ENCODE results near the gene PTK7. TPM values are rescaled to one million over a fixed set of nuclear protein-coding genes. Genes with fewer than 3 reads are reported as not detected.

The PTK7 gene
- total RNA-seq, 1 experiment from 2014 or later, result 42.6 TPM

DNA sequence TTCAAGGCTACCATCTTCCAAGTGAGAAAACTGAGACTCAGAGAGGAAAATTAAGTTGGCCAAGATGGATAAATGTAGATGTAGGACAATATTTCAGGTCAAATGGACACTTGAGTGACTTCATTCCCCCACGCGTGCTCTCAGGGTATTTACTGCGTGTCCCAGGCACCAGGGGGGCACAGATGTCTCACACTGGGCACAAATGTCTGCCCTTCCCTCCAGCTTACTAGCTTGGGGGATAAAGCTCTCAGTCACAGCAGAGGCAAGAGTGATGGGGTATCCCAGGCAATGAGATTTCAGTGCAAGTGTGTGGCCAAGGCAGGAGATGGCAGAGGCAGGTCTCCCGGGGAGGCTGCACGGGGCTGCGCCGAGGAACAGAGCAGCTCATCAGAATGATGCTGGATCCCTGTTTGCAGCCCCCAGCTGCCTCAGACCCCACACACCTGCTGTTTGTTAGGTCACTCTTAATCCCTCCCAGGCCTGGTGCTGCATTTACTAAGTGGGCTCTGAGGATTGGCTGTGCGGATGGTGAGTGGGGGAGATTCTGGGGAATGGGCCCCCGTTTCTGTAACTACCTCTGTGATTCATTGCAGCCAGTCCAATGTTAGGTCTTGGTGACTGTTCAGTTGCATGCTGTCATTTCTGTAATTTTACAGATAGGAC, 44.1 kb downstream of the PTK7 start:
- no peaks in the 10 kb centered on the region for H3K27me3 Mint-ChIP-seq (ENCODE audit: insufficient read depth, unreplicated experiment)
- peaks cover 32% of the 10 kb centered on the region for H3K4me1 Mint-ChIP-seq (ENCODE audit: insufficient read depth, unreplicated experiment)
- H3K4me3 Mint-ChIP-seq (ENCODE audit: unreplicated experiment), result no peak overlapping the region
- H3K36me3 Mint-ChIP-seq (ENCODE audit: insufficient read depth, unreplicated experiment), result peaks cover 18% of the 10 kb centered on the region
- intact Hi-C loops (cut with micrococcal nuclease), result no loop called here
- DNase-seq (ENCODE audit: unreplicated experiment), result no peak
- POLR2A ChIA-PET, result interaction anchor here (0.5 to 3.7 kb wide), 10 partner anchors 16 to 136 kb away, joined by 3 to 17 read pairs (median 4); partner anchors contain the start of genes KLC4, MRPL2, PPP2R5D and PTK7
- H3K27ac Mint-ChIP-seq (ENCODE audit: low read depth, unreplicated experiment), result peak overlapping the region; percentile 73
- TF ChIP-seq, protein P1, sequence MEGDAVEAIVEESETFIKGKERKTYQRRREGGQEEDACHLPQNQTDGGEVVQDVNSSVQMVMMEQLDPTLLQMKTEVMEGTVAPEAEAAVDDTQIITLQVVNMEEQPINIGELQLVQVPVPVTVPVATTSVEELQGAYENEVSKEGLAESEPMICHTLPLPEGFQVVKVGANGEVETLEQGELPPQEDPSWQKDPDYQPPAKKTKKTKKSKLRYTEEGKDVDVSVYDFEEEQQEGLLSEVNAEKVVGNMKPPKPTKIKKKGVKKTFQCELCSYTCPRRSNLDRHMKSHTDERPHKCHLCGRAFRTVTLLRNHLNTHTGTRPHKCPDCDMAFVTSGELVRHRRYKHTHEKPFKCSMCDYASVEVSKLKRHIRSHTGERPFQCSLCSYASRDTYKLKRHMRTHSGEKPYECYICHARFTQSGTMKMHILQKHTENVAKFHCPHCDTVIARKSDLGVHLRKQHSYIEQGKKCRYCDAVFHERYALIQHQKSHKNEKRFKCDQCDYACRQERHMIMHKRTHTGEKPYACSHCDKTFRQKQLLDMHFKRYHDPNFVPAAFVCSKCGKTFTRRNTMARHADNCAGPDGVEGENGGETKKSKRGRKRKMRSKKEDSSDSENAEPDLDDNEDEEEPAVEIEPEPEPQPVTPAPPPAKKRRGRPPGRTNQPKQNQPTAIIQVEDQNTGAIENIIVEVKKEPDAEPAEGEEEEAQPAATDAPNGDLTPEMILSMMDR (IDR thresholded peaks at IDR 0.05; ENCODE audit: unreplicated experiment), result no peak
- BruUV-seq (replicated peaks), result no TSS peak
- CTCF ChIA-PET, result interaction anchor here (0.6 to 1.3 kb wide), 4 partner anchors 24 to 110 kb away, joined by 3 to 4 read pairs (median 3); no protein-coding TSS in a partner anchor
- no peaks in the 10 kb centered on the region for H3K9me3 Mint-ChIP-seq (ENCODE audit: unreplicated experiment)

DNA sequence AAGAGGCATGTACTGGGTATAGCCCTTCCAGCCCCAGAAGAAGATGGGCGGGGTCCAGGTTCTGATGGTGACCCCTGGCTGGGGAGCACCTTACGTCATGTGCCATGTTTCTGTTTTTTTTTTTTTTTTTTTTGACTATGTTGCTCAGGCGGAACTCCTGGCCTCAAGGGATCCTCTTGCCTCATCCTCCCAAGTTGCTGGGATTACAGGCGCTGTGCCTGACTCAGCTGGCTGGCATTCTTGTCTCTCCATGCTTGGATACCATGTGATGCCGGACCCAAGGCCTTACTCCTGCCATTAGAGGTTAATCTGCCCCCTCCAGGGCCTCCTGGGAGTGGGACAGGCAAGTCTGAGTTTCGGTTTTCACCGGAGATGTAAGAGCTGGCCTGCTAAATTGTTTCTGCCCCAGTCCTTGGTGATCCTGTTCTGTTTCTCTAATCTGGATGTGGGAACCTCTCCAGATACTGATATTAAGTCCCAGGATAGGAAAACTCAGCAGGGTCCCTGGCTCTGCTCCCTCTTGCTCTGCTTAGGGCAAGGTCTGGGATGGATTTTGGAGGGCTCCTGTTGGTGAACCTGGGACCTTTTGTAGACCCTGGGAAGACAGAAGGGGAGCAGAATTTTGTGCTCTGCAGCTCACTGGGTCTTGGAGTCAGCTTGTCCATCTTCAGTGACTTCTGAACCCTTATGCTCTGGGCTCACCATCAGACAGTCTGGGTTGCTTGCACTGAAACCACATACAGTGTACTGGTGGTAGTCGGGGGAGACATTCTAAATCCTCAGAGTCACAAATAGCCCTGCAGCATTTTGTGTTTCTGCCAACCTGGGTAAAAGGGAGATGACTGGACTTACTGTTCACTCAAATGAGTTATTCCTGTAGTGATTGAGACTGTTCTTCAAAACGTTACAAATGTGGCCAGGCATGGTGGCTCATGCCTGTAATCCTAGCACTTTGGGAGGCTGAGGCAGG, 45.1 kb downstream of the PTK7 start:
- TSS peak; percentile 21 for BruUV-seq (replicated peaks)
- Mint-ChIP-seq H3K4me3 (ENCODE audit: unreplicated experiment) (no peak overlapping the region), H3K27ac (ENCODE audit: low read depth, unreplicated experiment) (peak overlapping the region; percentile 73), H3K9me3 (ENCODE audit: unreplicated experiment) (no peaks in the 10 kb centered on the region), H3K4me1 (ENCODE audit: insufficient read depth, unreplicated experiment) (peaks cover 36% of the 10 kb centered on the region), H3K27me3 (ENCODE audit: insufficient read depth, unreplicated experiment) (no peaks in the 10 kb centered on the region), H3K36me3 (ENCODE audit: insufficient read depth, unreplicated experiment) (peaks cover 17% of the 10 kb centered on the region)
- peak; percentile 97 for DNase-seq (ENCODE audit: unreplicated experiment)
- ChIA-PET CTCF (interaction anchor here (0.6 to 2.7 kb wide), 4 partner anchors 22 to 1038 kb away, joined by 3 to 11 read pairs (median 3); no protein-coding TSS in a partner anchor), POLR2A (interaction anchor here (0.5 to 3.7 kb wide), 14 partner anchors 17 to 396 kb away, joined by 3 to 17 read pairs (median 4); partner anchors contain the start of genes KLC4, KLHDC3, MEA1 and MRPL2)
- TF ChIP-seq, protein P1 (IDR thresholded peaks at IDR 0.05; ENCODE audit: unreplicated experiment), result no peak
- intact Hi-C loops (cut with micrococcal nuclease), result no loop called here

DNA sequence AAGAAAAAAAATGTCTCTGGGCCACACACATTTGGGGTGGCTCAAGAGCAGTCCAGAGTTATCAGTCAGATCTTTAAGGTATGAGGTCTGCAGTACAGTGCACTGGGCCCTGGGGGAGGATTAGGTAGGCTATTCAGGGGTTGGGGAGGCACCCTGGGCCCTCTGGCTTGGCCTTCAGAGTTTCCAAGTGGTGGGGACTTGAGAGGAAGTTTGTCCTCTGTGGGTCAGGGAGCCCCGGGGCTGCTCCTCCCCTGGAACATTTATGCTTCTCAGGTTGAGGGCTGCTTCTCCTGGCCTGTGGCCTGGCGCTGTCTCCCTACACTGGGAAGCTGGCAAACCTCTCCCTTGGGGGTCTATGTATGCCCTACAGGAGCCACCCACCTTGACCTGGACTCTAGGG, 46.0 kb downstream of the PTK7 start:
- ChIA-PET POLR2A (interaction anchor here (1.2 to 3.7 kb wide), 5 partner anchors 25 to 247 kb away, joined by 3 to 17 read pairs (median 6); partner anchors contain the start of genes PTK7 and ZNF318), CTCF (interaction anchor here (0.7 to 2.7 kb wide), 2 partner anchors 21 to 1039 kb away, joined by 3 to 11 read pairs; no protein-coding TSS in a partner anchor)
- intact Hi-C loops (cut with micrococcal nuclease), result no loop called here
- Mint-ChIP-seq H3K36me3 (ENCODE audit: insufficient read depth, unreplicated experiment) (peaks cover 9% of the 10 kb centered on the region), H3K27me3 (ENCODE audit: insufficient read depth, unreplicated experiment) (no peaks in the 10 kb centered on the region), H3K4me3 (ENCODE audit: unreplicated experiment) (no peak overlapping the region), H3K27ac (ENCODE audit: low read depth, unreplicated experiment) (peak overlapping the region; percentile 73), H3K4me1 (ENCODE audit: insufficient read depth, unreplicated experiment) (peaks cover 35% of the 10 kb centered on the region), H3K9me3 (ENCODE audit: unreplicated experiment) (no peaks in the 10 kb centered on the region)
- TF ChIP-seq, protein P1 (IDR thresholded peaks at IDR 0.05; ENCODE audit: unreplicated experiment), result no peak
- DNase-seq (ENCODE audit: unreplicated experiment), result no peak
- BruUV-seq (replicated peaks), result no TSS peak
